HUES64 (cell line): ENCODE results near the gene RALGPS1.

Experiments
- H3K27ac ChIP-seq: 2 replicates; pipeline ENCODE4 v1.7.0; 2013; ENCODE audit warnings: low read depth, low read length, inconsistent platforms
- H3K27me3 ChIP-seq: 2 replicates; pipeline ENCODE4 v1.6.1; 2013; ENCODE audit warnings: mild to moderate bottlenecking, low read length; ENCODE audit not compliant: insufficient read depth
- H3K36me3 ChIP-seq: 2 replicates; pipeline ENCODE4 v1.6.1; 2013; ENCODE audit warnings: mild to moderate bottlenecking, low read length; ENCODE audit not compliant: insufficient read depth
- H3K4me1 ChIP-seq: 2 replicates; pipeline ENCODE4 v1.6.1; 2013; ENCODE audit warnings: mild to moderate bottlenecking, low read length, moderate library complexity; ENCODE audit not compliant: insufficient read depth
- H3K4me3 ChIP-seq: 2 replicates; pipeline ENCODE4 v1.5.1; 2013; ENCODE audit warnings: mild to moderate bottlenecking, low read length, moderate library complexity
- H3K9ac ChIP-seq: 2 replicates; pipeline ENCODE4 v1.6.1; 2013; ENCODE audit warnings: mild to moderate bottlenecking, low read depth, low read length
- H3K9me3 ChIP-seq: 2 replicates; pipeline ENCODE4 v1.6.1; 2013; ENCODE audit warnings: low read depth, low read length; ENCODE audit not compliant: insufficient read depth
- WGBS: fragments of 150-250, 120-280 bp; methylation state at CpG from one replicate; pipeline ENCODE4 v1.1.7; 2013; ENCODE audit warnings: missing lambda C conversion rate; 5-methylcytosine and 5-hydroxymethylcytosine counted together

RALGPS1 gene

DNA sequence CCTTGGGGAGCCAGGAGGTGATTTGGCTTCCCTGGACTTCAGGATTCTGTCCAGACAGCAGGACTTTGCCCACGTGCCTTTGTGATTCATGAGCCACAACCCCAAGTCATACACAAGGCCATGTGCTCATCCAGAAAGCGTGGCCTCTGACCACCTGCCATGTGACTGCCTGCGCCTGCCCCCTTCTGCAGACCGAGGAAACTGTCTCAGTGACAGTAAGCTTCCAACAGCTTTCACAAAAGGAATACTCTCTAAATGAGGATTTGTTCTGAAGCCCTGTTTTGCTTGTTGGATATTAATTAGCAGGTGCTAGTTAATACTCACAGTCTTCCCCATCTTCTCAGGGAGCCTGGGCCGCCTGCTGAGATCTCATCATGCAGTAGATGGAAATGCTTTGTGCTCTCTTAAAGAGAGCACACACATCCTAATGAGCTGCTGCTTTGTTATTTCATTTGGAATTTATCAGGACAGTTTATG, 244.8 kb downstream of the RALGPS1 start:
- H3K4me3 ChIP-seq, result no peak overlapping the region
- no peaks in the 10 kb centered on the region for H3K27me3 ChIP-seq
- H3K27ac ChIP-seq, result no peak overlapping the region
- no peaks in the 10 kb centered on the region for H3K9me3 ChIP-seq
- 27% methylated on average over 4 of the region's 5 CpGs for WGBS
- H3K4me1 ChIP-seq, result peaks cover 21% of the 10 kb centered on the region
- H3K9ac ChIP-seq, result no peak overlapping the region
- H3K36me3 ChIP-seq, result no peaks in the 10 kb centered on the region

DNA sequence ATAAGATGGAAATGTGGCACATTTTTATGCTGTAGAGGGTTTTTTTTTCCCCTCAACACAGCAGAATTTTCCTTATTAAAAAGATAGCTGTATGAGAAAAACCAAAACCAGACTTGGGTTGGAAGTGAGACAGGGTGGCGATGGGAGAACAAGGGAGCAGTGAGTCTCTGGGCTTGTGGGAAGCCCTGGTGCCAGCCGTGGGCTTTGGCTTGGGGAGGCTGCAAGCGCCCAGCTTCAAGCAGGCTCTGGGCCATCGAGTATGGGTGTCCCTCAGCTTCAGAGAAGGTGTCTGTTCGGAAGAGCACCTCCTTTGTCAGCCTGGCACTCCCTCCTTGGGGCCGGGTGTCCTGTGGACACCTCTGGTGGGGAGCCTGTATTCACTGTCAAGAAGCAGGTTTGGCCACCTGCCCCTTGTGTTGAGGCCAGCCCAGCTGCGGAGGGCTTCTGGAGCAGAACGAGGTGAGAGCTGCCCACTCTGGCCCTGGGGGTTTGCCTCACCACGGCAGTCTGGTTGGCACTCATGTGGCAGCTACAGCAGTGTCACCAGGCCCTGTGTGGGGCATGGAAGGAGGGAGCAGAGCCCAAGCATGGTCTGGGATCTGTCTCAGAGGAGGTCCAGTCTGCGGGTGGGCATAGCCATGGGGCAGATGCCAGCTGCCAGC, 245.5 kb downstream of the RALGPS1 start:
- H3K36me3 ChIP-seq, result no peaks in the 10 kb centered on the region
- H3K27ac ChIP-seq, result no peak overlapping the region
- H3K4me3 ChIP-seq, result no peak overlapping the region
- H3K4me1 ChIP-seq, result peaks cover 23% of the 10 kb centered on the region
- 85% methylated on average over 10 of the region's 10 CpGs for WGBS
- no peaks in the 10 kb centered on the region for H3K9me3 ChIP-seq
- no peak overlapping the region for H3K9ac ChIP-seq
- no peaks in the 10 kb centered on the region for H3K27me3 ChIP-seq

DNA sequence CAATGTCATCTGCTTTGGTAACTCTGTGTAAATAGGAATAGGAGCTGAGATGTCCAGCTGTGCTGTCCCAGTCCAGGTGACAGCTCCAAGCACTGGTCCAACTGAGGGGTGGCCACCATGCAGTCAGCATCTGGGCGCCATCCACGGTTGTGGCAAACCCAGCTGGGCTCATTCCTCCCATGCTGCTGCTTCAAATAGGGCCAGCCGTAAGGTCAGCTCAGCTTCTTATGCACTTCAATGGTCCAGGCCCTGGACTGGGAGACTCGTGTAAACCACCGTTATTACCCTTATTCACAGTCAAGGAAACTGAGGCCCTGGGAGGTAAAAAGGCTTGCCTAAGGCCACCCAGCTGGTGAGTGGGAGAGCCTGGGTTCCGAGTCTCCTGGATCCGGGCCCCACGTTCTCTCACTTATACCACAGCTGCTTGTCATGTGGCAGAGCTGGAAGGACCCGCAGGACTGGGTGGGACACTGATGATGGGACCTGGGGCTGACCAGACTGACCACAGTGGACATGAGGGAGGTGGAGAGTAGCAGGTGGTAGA, 246.6 kb downstream of the RALGPS1 start:
- whole genome bisulfite sequencing, result 93% methylated on average over 9 of the region's 9 CpGs
- Histone ChIP-seq H3K36me3 (no peaks in the 10 kb centered on the region), H3K27ac (no peak overlapping the region), H3K27me3 (no peaks in the 10 kb centered on the region), H3K9me3 (no peaks in the 10 kb centered on the region), H3K4me3 (no peak overlapping the region), H3K9ac (no peak overlapping the region), H3K4me1 (peaks cover 30% of the 10 kb centered on the region)

DNA sequence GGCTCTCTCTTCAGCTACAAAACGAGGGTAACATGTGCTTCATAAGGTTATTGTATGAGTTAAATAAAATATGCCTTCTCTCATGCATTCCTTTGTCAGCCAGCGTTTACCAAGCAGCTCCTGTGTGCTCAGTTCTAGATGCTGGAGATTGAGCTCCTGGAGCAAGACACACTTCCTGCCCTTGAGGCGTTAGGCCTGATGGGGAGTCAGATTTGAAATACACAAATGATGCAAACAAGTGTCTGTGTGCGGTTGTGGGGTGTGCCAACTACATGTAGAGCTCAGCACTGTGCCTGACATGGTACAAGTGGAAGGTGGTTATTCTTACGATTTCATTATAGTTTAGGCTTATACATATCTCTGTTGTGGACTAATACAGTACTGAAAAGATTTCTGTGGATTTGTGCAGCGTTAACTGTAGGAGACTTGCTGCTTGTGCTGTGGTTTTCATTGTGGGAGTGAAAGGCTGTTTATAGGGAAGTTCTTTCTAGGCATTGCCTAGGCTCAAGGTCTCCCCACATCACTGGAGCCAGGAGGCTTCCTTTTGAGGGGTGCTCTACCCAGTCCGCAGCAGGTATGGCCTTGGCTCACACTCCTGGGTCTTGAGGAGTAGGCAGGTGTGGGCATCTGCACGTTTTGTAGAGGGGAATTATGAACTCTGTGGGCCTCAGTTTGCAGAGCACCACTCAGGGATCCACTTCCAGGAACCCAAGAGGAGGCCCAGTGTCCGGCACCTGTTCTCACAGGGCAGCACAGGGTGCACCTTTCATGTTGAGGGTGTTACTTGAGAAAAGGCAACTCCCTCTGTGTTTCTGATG, 247.7 kb downstream of the RALGPS1 start:
- Histone ChIP-seq H3K27ac (no peak overlapping the region), H3K9ac (no peak overlapping the region)
- 75% methylated on average over 8 of the region's 9 CpGs for WGBS

DNA sequence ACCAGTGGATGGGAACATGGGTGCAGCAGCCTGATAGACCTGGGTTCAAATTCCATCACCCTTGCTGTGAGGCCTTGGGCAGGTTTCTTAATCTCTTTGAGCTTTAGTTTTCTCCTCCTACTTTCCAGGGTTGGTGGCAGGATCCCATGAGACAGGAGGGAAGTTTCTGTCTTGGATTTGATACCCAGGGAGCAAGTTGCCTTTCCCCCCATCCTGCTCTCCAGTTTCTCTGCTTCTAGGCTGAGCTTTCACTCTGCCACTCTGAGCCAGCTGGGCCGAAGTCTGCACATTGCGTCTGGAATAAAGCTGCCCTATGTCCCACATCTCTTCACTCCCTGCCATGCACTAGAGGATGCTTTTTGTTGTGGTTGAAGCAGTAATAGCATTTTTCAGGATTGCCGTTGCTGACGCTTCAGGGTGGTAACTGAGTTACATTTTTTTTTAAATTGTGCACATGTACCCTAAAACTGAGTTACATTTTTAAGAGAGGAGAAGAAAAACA, 248.3 kb downstream of the RALGPS1 start:
- H3K4me1 ChIP-seq, result peaks cover 30% of the 10 kb centered on the region
- WGBS, result 86% methylated on average over 4 of the region's 4 CpGs
- no peaks in the 10 kb centered on the region for H3K9me3 ChIP-seq
- no peak overlapping the region for H3K27ac ChIP-seq
- H3K4me3 ChIP-seq, result no peak overlapping the region
- H3K36me3 ChIP-seq, result no peaks in the 10 kb centered on the region
- H3K27me3 ChIP-seq, result no peaks in the 10 kb centered on the region
- no peak overlapping the region for H3K9ac ChIP-seq

More for the DNA sequence above, 247.7 kb downstream of the RALGPS1 start:
- Histone ChIP-seq H3K4me1 (peaks cover 30% of the 10 kb centered on the region), H3K27me3 (no peaks in the 10 kb centered on the region), H3K4me3 (no peak overlapping the region), H3K36me3 (no peaks in the 10 kb centered on the region), H3K9me3 (no peaks in the 10 kb centered on the region)

DNA sequence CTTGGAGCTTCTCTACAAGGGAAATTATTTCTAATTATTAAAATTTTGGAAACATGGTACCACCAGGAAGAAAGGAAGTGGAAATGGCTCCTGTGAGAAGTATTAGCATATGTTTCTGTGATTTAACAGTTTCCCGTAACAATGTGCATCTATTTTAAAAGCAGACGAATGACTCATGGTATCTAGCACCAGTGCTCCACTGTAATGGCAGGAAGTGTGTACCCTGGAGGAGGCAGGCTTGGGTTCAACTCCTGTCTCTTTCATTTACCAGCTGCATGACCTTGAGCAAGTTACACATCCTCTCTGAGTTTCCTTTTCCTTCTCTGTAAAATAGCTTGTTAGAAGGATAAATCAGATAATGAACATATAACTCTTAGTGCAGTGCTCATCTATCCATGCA, 248.8 kb downstream of the RALGPS1 start:
- no peaks in the 10 kb centered on the region for H3K9me3 ChIP-seq
- H3K27ac ChIP-seq, result no peak overlapping the region
- no peaks in the 10 kb centered on the region for H3K36me3 ChIP-seq
- no peak overlapping the region for H3K4me3 ChIP-seq
- H3K4me1 ChIP-seq, result peaks cover 30% of the 10 kb centered on the region
- H3K9ac ChIP-seq, result no peak overlapping the region
- no peaks in the 10 kb centered on the region for H3K27me3 ChIP-seq
- 85% methylated on average over 2 of the region's 2 CpGs for WGBS

DNA sequence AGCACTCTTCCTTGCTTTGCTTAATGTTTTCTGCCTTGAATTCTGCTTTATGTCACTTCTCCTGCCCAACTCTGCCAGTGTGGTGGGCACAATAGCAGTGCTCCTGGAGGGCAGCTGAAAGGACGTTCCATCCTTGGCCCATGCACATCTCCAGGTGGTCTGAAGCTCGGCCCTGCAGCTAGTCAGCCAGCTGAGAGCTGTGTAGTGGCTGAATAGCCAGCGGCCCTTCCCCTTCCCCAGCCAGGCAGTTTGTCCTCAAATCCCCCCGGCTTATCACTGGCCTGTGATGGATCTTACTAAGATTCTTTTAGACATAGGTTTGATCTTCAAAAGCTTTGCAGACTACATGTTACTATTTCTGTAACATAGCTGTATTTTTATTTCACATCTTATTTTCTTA, 250.5 kb downstream of the RALGPS1 start:
- 65% methylated on average over 4 of the region's 4 CpGs for WGBS
- H3K9me3 ChIP-seq, result no peaks in the 10 kb centered on the region

DNA sequence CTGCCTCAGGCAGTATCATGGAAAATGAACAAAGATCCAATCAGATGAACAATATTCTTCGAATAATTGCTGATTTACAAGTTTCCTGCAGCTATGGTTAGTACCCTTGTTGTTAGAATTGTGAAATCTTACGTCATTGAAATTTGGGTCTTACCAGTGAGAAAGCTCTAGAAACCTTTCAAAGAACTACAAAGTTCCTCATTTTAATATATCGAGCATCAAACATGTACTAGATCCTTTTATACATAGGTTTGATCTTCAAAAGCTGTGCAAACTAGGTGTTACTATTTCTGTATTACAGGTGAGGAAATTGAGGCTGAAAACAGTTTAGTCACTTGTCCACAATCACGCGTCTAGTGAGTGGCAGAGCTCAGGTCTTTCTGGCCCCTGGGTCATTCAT, 251.5 kb downstream of the RALGPS1 start:
- H3K9me3 ChIP-seq, result no peaks in the 10 kb centered on the region
- H3K27ac ChIP-seq, result no peak overlapping the region
- no peaks in the 10 kb centered on the region for H3K27me3 ChIP-seq
- no peaks in the 10 kb centered on the region for H3K36me3 ChIP-seq
- peaks cover 18% of the 10 kb centered on the region; the same call in 1 of the 2 replicates for H3K4me1 ChIP-seq
- H3K9ac ChIP-seq, result no peak overlapping the region
- 97% methylated on average over 5 of the region's 5 CpGs for WGBS
- no peak overlapping the region for H3K4me3 ChIP-seq

More for the DNA sequence above, 250.5 kb downstream of the RALGPS1 start:
- H3K9ac ChIP-seq, result no peak overlapping the region
- no peaks in the 10 kb centered on the region for H3K27me3 ChIP-seq
- H3K36me3 ChIP-seq, result no peaks in the 10 kb centered on the region
- no peak overlapping the region for H3K27ac ChIP-seq
- no peak overlapping the region for H3K4me3 ChIP-seq
- peaks cover 18% of the 10 kb centered on the region; the same call in 1 of the 2 replicates for H3K4me1 ChIP-seq

DNA sequence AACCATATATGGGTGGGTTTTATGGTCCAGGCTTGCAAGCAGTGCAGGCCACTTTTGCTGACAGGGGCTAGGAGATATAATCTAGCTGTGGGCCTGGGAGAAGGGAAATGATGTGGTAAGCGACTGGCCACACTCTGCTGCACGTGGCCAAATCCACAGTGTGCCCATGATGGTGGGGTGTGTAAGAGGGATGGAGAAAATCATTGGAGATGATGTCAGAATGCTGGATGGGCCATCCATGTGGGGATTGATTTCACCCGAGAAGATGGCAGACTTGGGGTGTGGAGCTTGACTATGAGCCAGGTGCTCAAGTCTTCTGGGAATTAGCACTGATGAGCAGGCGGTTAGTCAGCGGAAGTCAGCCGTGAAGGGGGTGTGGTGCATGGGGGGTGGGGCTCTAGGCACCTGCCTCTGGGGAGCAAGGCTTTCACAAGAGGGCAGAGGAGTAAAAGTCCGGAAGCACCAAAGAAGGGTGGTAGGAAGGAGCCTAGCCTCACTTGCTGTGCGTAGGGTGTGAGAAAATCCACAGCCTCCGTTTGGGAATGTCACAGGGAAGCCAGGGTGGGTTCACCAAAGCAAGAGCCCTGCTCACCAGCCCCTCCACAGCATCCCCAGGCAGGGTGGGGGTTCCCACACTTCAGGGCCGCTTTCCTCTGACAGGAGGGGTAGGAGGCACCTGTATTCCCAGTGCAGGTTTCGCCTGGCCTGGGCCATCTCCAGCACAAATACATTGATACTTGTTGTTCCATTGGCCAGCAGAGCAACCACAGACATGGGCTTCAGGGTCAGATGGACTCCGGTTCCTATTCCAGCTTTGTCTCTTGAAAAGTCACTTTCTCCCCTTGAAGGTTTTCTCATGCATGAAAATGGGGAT, 252.3 kb downstream of the RALGPS1 start:
- Histone ChIP-seq H3K4me3 (no peak overlapping the region), H3K27me3 (no peaks in the 10 kb centered on the region), H3K9me3 (no peaks in the 10 kb centered on the region), H3K9ac (no peak overlapping the region), H3K36me3 (no peaks in the 10 kb centered on the region), H3K4me1 (peaks cover 18% of the 10 kb centered on the region; the same call in 1 of the 2 replicates), H3K27ac (no peak overlapping the region)
- 81% methylated on average over 12 of the region's 12 CpGs for WGBS

DNA sequence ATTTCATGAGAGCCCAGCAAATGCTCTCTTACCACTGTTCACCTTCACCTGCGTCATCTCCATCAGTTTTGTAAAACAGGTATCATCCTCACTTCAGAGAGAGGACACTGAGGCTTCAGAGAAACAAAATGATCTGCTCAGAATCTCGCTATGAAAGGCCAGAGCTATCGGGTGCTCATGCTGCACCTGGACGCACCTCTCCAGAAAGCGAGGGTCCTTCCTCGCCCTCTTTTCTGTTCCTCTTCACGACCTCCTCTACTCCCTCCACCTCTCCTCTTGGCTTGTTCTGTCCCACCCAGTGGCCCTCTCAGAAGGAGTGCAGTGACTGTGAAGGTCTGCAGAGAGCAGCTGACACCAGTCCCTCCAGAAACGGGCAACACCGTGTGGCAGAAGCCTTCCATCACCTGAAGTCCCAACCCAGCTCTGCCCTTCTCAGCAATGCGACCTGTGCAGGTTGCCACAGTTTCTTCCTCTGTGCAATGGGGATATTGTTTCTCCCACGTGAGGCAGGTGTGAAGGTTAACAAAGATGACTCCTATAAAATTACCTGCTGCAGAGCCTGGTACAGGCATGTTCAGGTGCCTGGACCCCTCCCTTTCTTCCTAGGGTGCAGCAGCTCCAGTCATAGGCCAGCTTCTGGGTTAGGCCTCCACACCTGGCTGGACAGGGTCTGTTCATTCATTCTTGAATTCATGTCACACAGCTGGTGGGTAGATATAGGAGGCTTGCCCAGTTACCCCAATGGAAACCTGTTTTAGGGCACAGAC, 253.2 kb downstream of the RALGPS1 start:
- no peaks in the 10 kb centered on the region for H3K36me3 ChIP-seq
- H3K4me3 ChIP-seq, result no peak overlapping the region
- no peak overlapping the region for H3K27ac ChIP-seq
- no peaks in the 10 kb centered on the region for H3K27me3 ChIP-seq
- H3K9ac ChIP-seq, result no peak overlapping the region
- WGBS, result 94% methylated on average over 11 of the region's 11 CpGs
- no peaks in the 10 kb centered on the region for H3K9me3 ChIP-seq
- H3K4me1 ChIP-seq, result peaks cover 18% of the 10 kb centered on the region; the same call in 1 of the 2 replicates
